Erythroblast (primary cell): ENCODE results near the gene P2RX5.

ENCODE experiments used
- GATA1 ChIP-seq: IDR thresholded peaks from 2 replicates; pipeline ENCODE4 v1.6.1; 2011; ENCODE audit warnings: low read depth, mild to moderate bottlenecking, control low read depth, low read length, moderate library complexity
- POLR2A ChIP-seq: IDR thresholded peaks from 2 replicates; pipeline ENCODE4 v1.6.1; 2011; ENCODE audit warnings: mild to moderate bottlenecking, low read length

DNA sequence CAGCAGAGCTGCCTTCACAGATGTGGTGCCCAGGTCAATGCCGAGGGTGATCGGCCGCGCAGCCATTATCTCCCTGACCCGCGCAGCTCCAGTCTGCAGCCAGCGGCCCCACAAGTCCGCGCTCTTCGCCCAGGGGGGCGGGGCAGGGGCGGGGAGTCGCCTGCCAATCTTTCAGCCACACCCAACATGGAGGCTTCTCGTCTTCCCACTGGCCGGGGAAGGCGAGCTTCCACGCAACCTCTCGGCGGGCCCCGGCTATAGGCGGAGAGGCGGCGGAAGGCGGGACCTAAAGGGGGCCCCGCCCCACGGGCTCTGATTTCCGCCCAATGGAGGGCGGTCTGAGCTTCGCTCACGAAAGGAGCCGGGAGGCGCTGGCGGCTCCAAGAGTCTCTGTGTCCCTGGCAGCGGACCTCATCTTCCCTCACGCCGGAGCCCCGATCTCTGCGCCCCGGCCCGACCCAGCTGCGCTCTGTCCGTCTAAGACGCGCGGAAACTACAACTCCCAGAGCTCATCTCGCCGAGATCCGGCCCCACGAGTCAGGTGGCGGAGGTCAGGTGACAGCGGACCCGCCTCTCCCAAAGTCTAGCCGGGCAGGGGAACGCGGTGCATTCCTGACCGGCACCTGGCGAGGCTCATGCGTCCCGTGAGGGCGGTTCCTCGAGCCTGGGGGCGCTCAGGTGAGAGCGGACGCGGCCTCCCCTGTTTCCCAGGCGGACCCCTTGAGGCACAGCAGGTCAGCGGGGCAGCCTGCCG, 59.6 kb downstream of the P2RX5 start, which contains the start of the genes CTNS and SHPK:
- TF ChIP-seq POLR2A (peak; percentile 66), GATA1 (no peak)
